GM12872 (cell line): ENCODE measurements around the gene IL19.

Source experiments
- TF ChIP-seq, protein P1 (sequence below): IDR thresholded peaks from 3 replicates; pipeline ENCODE4 v1.5.1; 2011; ENCODE audit warnings: low read depth, mild to moderate bottlenecking, low read length, moderate library complexity; ENCODE audit not compliant: insufficient read depth

Gene IL19

DNA sequence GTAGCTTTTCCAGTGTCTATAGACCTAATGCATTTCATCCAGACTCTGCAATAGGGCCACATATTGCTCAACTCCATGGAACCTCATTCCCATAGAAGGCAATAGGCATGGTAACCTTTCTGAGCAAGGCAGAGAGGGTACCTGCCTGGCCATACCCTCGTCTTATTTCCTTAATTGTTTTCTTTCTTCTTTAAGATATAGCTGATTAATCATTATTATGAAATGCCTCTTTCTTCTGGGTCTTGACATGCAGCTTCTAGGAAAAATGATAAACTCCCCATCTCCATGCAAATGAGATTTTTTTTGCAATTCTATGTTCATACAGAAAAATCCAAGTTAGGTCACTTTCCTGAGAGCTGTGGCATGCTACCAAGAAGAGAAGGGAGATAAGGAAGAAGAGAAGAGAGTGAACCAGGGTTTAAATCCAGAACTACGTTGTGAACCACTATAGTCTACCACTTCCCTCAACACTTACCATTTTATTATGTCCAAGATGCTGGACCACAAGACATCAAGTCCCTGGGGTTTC is 61.8 kb downstream of the IL19 start:
- TF ChIP-seq, protein P1, sequence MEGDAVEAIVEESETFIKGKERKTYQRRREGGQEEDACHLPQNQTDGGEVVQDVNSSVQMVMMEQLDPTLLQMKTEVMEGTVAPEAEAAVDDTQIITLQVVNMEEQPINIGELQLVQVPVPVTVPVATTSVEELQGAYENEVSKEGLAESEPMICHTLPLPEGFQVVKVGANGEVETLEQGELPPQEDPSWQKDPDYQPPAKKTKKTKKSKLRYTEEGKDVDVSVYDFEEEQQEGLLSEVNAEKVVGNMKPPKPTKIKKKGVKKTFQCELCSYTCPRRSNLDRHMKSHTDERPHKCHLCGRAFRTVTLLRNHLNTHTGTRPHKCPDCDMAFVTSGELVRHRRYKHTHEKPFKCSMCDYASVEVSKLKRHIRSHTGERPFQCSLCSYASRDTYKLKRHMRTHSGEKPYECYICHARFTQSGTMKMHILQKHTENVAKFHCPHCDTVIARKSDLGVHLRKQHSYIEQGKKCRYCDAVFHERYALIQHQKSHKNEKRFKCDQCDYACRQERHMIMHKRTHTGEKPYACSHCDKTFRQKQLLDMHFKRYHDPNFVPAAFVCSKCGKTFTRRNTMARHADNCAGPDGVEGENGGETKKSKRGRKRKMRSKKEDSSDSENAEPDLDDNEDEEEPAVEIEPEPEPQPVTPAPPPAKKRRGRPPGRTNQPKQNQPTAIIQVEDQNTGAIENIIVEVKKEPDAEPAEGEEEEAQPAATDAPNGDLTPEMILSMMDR, result no peak

GRCh38 chr1:206833106-206833680 is 62.6 kb downstream of the IL19 start:
- TF ChIP-seq, protein P1, result no peak

DNA sequence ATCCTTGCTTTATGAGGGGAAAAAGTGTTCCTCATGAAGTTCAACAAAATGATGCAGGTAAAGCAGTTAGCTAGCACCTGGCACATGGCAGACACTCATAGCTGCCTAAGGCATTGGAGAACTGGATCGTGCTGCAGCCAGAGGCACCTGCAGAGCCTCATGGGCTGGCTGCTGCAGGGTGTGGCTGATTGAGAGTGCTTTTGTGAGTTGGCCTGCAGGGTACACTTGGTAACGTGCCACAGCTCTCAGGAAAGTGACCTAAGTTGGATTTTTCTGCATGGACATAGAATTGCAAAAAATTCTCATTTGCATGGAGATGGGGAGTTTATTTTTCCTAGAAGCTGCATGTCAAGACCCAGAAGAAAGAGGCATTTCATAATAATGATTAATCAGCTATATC is 63.2 kb downstream of the IL19 start:
- TF ChIP-seq, protein P1, result no peak

- TF ChIP-seq, protein P1, result no peak
These were observed 63.6 kb downstream of the IL19 start for GRCh38 chr1:206834217-206834616.

- TF ChIP-seq, protein P1, result no peak
These were observed 64.1 kb downstream of the IL19 start for GRCh38 chr1:206834711-206835110.

DNA sequence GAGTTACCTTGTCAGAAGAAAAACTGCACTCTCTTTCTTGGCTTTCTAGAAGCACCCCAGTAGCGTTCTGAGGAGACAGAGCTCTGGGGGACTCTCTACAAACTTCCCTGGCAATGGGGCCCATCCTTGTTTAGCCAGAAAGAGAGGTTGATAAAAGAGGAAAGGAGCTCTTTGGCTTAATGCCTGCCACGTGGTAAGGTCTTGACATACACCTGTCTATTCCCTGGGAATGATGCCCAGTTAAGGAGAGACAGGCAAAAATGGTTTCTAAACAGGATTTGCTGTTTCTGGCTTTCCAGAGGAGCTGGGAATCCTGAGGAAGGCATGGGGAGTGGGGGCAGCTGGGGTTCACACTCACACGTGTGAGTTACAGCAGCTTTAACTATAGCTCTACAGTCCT is 64.6 kb downstream of the IL19 start:
- TF ChIP-seq, protein P1, result no peak

- TF ChIP-seq, protein P1, result no peak
These were observed 65.5 kb downstream of the IL19 start for GRCh38 chr1:206836111-206836510.
